Measurements from ENCODE around the gene PHF21A.

GRCh38 chr11:45906965-45907611 is 214.2 kb downstream of the PHF21A start, which contains the start of gene FREY1:
- TF ChIP-seq OSR1 (CRISPR knock-in tag; IDR thresholded peaks at IDR 0.05): no peak
- TF ChIP-seq ZFP3 (CRISPR knock-in tag; IDR thresholded peaks at IDR 0.05): no peak
- no peak for TF ChIP-seq SNAI2 (CRISPR knock-in tag; IDR thresholded peaks at IDR 0.05)
- no peak for TF ChIP-seq TSHZ2 (CRISPR knock-in tag; IDR thresholded peaks at IDR 0.05)

Data from SK-N-SH treated with all-trans-retinoic acid at 6 μM for 48 hours (cell line).